Testis (tissue), 3 donors: ENCODE data around the gene XRN2. TPM values are rescaled to one million over a fixed set of nuclear protein-coding genes. Genes with fewer than 3 reads are reported as not detected.
"Not testable (repeated sequence)": the region's sequence is repeated elsewhere in the genome, so short reads cannot be mapped to it uniquely, and the experiment has no call there.

Experiments
- DNase-seq: peaks from one replicate; pipeline ENCODE4 v3.0.0-alpha.2; 2019
- H3K27ac ChIP-seq, 2 donors: fragments of 200-600 bp; sonication (generic); one replicate each; pipeline ENCODE4 v1.5.1; 2019
- H3K27me3 ChIP-seq: fragments of 200-600 bp; sonication (generic); one replicate; pipeline ENCODE4 v1.5.1; 2019
- H3K36me3 ChIP-seq: fragments of 200-600 bp; sonication (generic); one replicate; pipeline ENCODE4 v1.5.1; 2017; ENCODE audit warnings: low read depth; ENCODE audit errors: missing control alignments
- H3K4me1 ChIP-seq: fragments of 200-600 bp; sonication (generic); one replicate; pipeline ENCODE4 v1.5.1; 2019
- H3K4me3 ChIP-seq, 2 donors: fragments of 200-600 bp; sonication (generic); one replicate each; pipeline ENCODE4 v1.5.1; 2017 to 2019
- H3K9me3 ChIP-seq: fragments of 200-600 bp; sonication (generic); one replicate; pipeline ENCODE4 v1.5.1; 2017
- POLR2A ChIP-seq: fragments of 450-650 bp; IDR thresholded peaks from one replicate; pipeline ENCODE4 v1.6.1; 2017; ENCODE audit warnings: antibody characterized with exemption, mild to moderate bottlenecking, moderate library complexity
- WGBS, 2 donors: methylation state at CpG; one replicate each; pipeline ENCODE4 v1.1.5; 2018; 5-methylcytosine and 5-hydroxymethylcytosine counted together
- intact Hi-C: fragments of 100-400 bp; cut with DNase I; formaldehyde crosslinking; loops from one replicate; pipeline ENCODE4 v1.15.1; 2023; ENCODE audit warnings: low total_unique reads
- polyA plus RNA-seq: library from polyadenylated mRNA; stranded (reverse); fragments of 350-450 nt; fragmentation: Illumina TruSeq; extraction: RNeasy Lipid Tissue Mini Kit (QIAGEN cat#74804); gene quantifications from one replicate; pipeline ENCODE4 v1.2.3, GENCODE V29; 2014; ENCODE audit warnings: low read depth, low replicate concordance; ENCODE audit not compliant: insufficient read depth
- total RNA-seq, 2 donors: library from RNA; depleted of rRNA; stranded (reverse); fragments of >200 nt; gene quantifications; one replicate each; pipeline ENCODE4 v1.2.3, GENCODE V29; 2016
- TF ChIP-seq, protein P1 (sequence below), 3 experiments: fragments of 450-650 bp in 2 of 3; fragments of 200-600 bp in 1 of 3; sonication (generic) in 1 of 3; IDR thresholded peaks; one replicate each; pipeline ENCODE4 v1.5.1; 2016 to 2019; ENCODE audit warnings: antibody characterized with exemption in 3 of 3, mild to moderate bottlenecking in 2 of 3, moderate library complexity in 1 of 3

XRN2 gene
- total and polyA plus RNA-seq, 3 donors from 2014 or later = 55.4 to 64.5 (median 59.7) TPM

GRCh38 chr20:21421601-21422236, 118.6 kb downstream of the XRN2 start:
- Histone ChIP-seq H3K27ac (no peak overlapping the region), H3K9me3 (no peaks in the 10 kb centered on the region), H3K4me1 (no peaks in the 10 kb centered on the region), H3K27me3 (no peaks in the 10 kb centered on the region), H3K4me3 (no peak overlapping the region), H3K36me3 (no peaks in the 10 kb centered on the region)
- TF ChIP-seq, protein P1, sequence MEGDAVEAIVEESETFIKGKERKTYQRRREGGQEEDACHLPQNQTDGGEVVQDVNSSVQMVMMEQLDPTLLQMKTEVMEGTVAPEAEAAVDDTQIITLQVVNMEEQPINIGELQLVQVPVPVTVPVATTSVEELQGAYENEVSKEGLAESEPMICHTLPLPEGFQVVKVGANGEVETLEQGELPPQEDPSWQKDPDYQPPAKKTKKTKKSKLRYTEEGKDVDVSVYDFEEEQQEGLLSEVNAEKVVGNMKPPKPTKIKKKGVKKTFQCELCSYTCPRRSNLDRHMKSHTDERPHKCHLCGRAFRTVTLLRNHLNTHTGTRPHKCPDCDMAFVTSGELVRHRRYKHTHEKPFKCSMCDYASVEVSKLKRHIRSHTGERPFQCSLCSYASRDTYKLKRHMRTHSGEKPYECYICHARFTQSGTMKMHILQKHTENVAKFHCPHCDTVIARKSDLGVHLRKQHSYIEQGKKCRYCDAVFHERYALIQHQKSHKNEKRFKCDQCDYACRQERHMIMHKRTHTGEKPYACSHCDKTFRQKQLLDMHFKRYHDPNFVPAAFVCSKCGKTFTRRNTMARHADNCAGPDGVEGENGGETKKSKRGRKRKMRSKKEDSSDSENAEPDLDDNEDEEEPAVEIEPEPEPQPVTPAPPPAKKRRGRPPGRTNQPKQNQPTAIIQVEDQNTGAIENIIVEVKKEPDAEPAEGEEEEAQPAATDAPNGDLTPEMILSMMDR (IDR thresholded peaks at IDR 0.05) = no peak
- TF ChIP-seq POLR2A = no peak
- 85 to 92% methylated on average over 4 of the region's 4 CpGs for WGBS, 2 donors
- intact Hi-C loops = no loop called here
- DNase-seq = no peak

GRCh38 chr20:21423712-21424111, 120.6 kb downstream of the XRN2 start:
- DNase-seq, H3K9me3 ChIP-seq, H3K4me1 ChIP-seq, H3K4me3 ChIP-seq, intact Hi-C loops, H3K27ac ChIP-seq, H3K27me3 ChIP-seq, H3K36me3 ChIP-seq: not testable (repeated sequence)
- 88 to 93% methylated on average over 1 of the region's 1 CpG for WGBS, 2 donors

DNA sequence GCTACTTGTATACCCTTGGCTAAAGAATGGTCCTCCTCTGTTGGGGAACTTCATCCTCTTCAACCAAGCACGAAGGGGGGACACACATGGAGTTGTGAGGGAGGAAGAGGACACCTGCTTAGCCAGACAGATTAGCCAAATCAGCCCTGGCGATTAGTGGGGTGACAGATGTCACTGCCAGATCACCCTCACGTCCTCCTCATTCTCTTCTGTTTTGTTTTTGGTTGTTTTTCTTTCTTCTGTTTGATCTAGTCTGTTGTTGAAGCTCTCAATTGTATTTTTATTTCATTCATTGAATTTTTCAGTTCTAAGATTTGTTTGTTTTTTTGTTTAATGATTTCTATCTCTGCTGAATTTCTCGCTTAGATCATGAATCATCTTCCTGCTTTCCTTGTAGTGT, 121.7 kb downstream of the XRN2 start:
- 80 to 86% methylated on average over 4 of the region's 4 CpGs for WGBS, 2 donors
- H3K27me3 ChIP-seq = no peaks in the 10 kb centered on the region
- H3K27ac ChIP-seq = no peak overlapping the region
- H3K4me3 ChIP-seq = no peak overlapping the region
- intact Hi-C loops = no loop called here
- H3K36me3 ChIP-seq = no peaks in the 10 kb centered on the region
- no peaks in the 10 kb centered on the region for H3K4me1 ChIP-seq
- DNase-seq = no peak
- H3K9me3 ChIP-seq = no peaks in the 10 kb centered on the region
- TF ChIP-seq, protein P1 (IDR thresholded peaks at IDR 0.05) = no peak
- TF ChIP-seq POLR2A = no peak

DNA sequence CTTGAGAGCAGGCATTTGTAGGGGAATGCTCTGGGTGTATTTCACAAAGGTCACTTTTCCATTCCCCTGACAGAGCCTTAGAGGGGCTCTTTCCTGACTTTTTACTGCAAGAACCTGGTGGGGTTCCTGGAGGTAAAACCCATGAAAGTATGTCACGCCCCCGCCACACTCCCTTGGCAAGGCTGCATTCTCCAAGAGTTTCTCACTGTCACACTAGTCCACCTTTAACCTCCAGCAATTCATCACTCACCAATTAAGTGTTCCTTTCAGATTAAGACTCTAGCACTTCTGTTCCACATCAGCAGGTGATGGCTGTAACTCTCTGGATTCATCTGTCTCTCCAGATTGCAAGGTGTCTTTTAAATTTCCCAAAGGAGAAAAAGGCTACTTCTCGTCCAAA, 126.9 kb downstream of the XRN2 start:
- no peaks in the 10 kb centered on the region for H3K4me1 ChIP-seq
- no peaks in the 10 kb centered on the region for H3K9me3 ChIP-seq
- H3K27ac ChIP-seq = no peak overlapping the region
- no peaks in the 10 kb centered on the region for H3K27me3 ChIP-seq
- H3K4me3 ChIP-seq = no peak overlapping the region
- no peaks in the 10 kb centered on the region for H3K36me3 ChIP-seq
- DNase-seq = no peak
- intact Hi-C loops = no loop called here
- TF ChIP-seq POLR2A = no peak
- TF ChIP-seq, protein P1 (IDR thresholded peaks at IDR 0.05) = no peak
- WGBS, 2 donors = 61 to 63% methylated on average over 3 of the region's 3 CpGs

GRCh38 chr20:21432911-21433310, 129.8 kb downstream of the XRN2 start:
- 95 to 97% methylated on average over 4 of the region's 4 CpGs for WGBS, 2 donors
- DNase-seq = no peak
- no peak overlapping the region for H3K4me3 ChIP-seq
- H3K27me3 ChIP-seq = no peaks in the 10 kb centered on the region
- no peaks in the 10 kb centered on the region for H3K9me3 ChIP-seq
- H3K4me1 ChIP-seq = no peaks in the 10 kb centered on the region
- TF ChIP-seq, protein P1 (IDR thresholded peaks at IDR 0.05) = no peak
- TF ChIP-seq POLR2A = no peak
- no peaks in the 10 kb centered on the region for H3K36me3 ChIP-seq
- intact Hi-C loops = no loop called here
- no peak overlapping the region for H3K27ac ChIP-seq
